ENCODE results near the gene DOCK2.

The DOCK2 gene

GRCh38 chr5:169706071-169706470 is 69.0 kb downstream of the DOCK2 start:
- H3K4me3 ChIP-seq (ENCODE audit: low read depth, low read length), result no peak overlapping the region
- TF ChIP-seq, protein P1, sequence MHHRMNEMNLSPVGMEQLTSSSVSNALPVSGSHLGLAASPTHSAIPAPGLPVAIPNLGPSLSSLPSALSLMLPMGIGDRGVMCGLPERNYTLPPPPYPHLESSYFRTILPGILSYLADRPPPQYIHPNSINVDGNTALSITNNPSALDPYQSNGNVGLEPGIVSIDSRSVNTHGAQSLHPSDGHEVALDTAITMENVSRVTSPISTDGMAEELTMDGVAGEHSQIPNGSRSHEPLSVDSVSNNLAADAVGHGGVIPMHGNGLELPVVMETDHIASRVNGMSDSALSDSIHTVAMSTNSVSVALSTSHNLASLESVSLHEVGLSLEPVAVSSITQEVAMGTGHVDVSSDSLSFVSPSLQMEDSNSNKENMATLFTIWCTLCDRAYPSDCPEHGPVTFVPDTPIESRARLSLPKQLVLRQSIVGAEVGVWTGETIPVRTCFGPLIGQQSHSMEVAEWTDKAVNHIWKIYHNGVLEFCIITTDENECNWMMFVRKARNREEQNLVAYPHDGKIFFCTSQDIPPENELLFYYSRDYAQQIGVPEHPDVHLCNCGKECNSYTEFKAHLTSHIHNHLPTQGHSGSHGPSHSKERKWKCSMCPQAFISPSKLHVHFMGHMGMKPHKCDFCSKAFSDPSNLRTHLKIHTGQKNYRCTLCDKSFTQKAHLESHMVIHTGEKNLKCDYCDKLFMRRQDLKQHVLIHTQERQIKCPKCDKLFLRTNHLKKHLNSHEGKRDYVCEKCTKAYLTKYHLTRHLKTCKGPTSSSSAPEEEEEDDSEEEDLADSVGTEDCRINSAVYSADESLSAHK (tag by site-specific recombination; IDR thresholded peaks at IDR 0.05), result 0 out of 2 replicates have a peak, but pooled peaks have one; percentile 40
- TF ChIP-seq ZNF521 (tag by site-specific recombination; IDR thresholded peaks at IDR 0.05) (no peak), ZNF510 (tag by site-specific recombination; IDR thresholded peaks at IDR 0.05; ENCODE audit: insufficient replicate concordance) (no peak), ZNF529 (tag by site-specific recombination; IDR thresholded peaks at IDR 0.05; ENCODE audit: insufficient replicate concordance) (no peak)
- peaks cover 3% of the 10 kb centered on the region; the same call in 1 of the 2 replicates for H3K4me1 ChIP-seq (ENCODE audit: control insufficient read depth, insufficient read depth, low read length)
- no peak overlapping the region for H3K27ac ChIP-seq (ENCODE audit: extremely low read depth, low read depth, low read length)
- H3K9me3 ChIP-seq (ENCODE audit: control insufficient read depth, insufficient read depth, low read depth, low read length), result no peaks in the 10 kb centered on the region
- ChIA-PET CTCF (interaction anchor here (1.0 to 1.3 kb wide), 2 partner anchors 275 to 365 kb away, joined by 3 to 5 read pairs; partner anchors contain the start of gene INSYN2B), POLR2A (no interaction called here)
- H3K36me3 ChIP-seq (ENCODE audit: control insufficient read depth in 2 of 2, insufficient read depth in 1 of 2, low read length in 2 of 2), result no peaks in the 10 kb centered on the region

GRCh38 chr5:169706758-169707450 is 69.8 kb downstream of the DOCK2 start:
- no peak overlapping the region for H3K4me3 ChIP-seq (ENCODE audit: low read depth, low read length)
- no peak for TF ChIP-seq ZNF707 (tag by site-specific recombination; IDR thresholded peaks at IDR 0.05)
- TF ChIP-seq ZNF768 (tag by site-specific recombination; IDR thresholded peaks at IDR 0.05), result no peak
- no peak for TF ChIP-seq ZNF335 (tag by site-specific recombination; conservative IDR thresholded peaks at IDR 0.05)
- no peak for TF ChIP-seq SP3 (tag by site-specific recombination; IDR thresholded peaks at IDR 0.05)
- no peak for TF ChIP-seq TSHZ1 (tag by site-specific recombination; IDR thresholded peaks at IDR 0.05; ENCODE audit: borderline replicate concordance)
- no peak for TF ChIP-seq ZNF157 (tag by site-specific recombination; IDR thresholded peaks at IDR 0.05)
- no peak for TF ChIP-seq ZNF394 (tag by site-specific recombination; IDR thresholded peaks at IDR 0.05; ENCODE audit: borderline replicate concordance)
- TF ChIP-seq ZNF449 (tag by site-specific recombination; IDR thresholded peaks at IDR 0.05), result no peak
- TF ChIP-seq, protein P2, sequence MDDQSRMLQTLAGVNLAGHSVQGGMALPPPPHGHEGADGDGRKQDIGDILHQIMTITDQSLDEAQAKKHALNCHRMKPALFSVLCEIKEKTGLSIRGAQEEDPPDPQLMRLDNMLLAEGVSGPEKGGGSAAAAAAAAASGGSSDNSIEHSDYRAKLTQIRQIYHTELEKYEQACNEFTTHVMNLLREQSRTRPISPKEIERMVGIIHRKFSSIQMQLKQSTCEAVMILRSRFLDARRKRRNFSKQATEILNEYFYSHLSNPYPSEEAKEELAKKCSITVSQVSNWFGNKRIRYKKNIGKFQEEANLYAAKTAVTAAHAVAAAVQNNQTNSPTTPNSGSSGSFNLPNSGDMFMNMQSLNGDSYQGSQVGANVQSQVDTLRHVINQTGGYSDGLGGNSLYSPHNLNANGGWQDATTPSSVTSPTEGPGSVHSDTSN (CRISPR knock-in tag; IDR thresholded peaks at IDR 0.05), result no peak
- TF ChIP-seq, protein P3, sequence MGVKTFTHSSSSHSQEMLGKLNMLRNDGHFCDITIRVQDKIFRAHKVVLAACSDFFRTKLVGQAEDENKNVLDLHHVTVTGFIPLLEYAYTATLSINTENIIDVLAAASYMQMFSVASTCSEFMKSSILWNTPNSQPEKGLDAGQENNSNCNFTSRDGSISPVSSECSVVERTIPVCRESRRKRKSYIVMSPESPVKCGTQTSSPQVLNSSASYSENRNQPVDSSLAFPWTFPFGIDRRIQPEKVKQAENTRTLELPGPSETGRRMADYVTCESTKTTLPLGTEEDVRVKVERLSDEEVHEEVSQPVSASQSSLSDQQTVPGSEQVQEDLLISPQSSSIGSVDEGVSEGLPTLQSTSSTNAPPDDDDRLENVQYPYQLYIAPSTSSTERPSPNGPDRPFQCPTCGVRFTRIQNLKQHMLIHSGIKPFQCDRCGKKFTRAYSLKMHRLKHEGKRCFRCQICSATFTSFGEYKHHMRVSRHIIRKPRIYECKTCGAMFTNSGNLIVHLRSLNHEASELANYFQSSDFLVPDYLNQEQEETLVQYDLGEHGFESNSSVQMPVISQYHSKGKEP (tag by site-specific recombination; IDR thresholded peaks at IDR 0.05), result no peak
- TF ChIP-seq ZNF350 (tag by site-specific recombination; IDR thresholded peaks at IDR 0.05), result no peak
- POLR2A ChIA-PET, result no interaction called here
- CTCF ChIA-PET, result interaction anchor here (0.6 to 1.3 kb wide), 3 partner anchors 11 to 364 kb away, joined by 3 to 5 read pairs (median 3); partner anchors contain the start of gene INSYN2B
- no peaks in the 10 kb centered on the region for H3K36me3 ChIP-seq (ENCODE audit: control insufficient read depth in 2 of 2, insufficient read depth in 1 of 2, low read length in 2 of 2)
- H3K9me3 ChIP-seq (ENCODE audit: control insufficient read depth, insufficient read depth, low read depth, low read length), result no peaks in the 10 kb centered on the region
- peaks cover 3% of the 10 kb centered on the region; the same call in 1 of the 2 replicates for H3K4me1 ChIP-seq (ENCODE audit: control insufficient read depth, insufficient read depth, low read length)
- no peak overlapping the region for H3K27ac ChIP-seq (ENCODE audit: extremely low read depth, low read depth, low read length)

Measured in HEK293 (cell line).